ENCODE data around the gene RANBP10.
A peak's percentile ranks its signal among the peaks of the same experiment; 100 is the strongest.

Gene RANBP10

DNA sequence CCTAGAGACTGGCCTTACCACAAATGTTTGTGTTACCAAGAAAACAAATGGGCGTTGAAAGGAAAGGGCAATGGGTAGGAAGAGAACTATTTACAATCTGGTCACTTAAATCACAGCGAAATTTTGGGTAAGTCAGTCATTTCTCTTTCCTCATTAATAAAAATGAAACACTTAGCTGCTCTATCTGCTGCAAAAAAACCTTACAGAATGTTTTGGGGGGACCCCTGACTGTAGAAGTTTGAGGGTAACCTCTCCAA lies 39.6 kb upstream of the RANBP10 start:
- no peak for DNase-seq (ENCODE audit: low read depth)
- TF ChIP-seq, protein P1, sequence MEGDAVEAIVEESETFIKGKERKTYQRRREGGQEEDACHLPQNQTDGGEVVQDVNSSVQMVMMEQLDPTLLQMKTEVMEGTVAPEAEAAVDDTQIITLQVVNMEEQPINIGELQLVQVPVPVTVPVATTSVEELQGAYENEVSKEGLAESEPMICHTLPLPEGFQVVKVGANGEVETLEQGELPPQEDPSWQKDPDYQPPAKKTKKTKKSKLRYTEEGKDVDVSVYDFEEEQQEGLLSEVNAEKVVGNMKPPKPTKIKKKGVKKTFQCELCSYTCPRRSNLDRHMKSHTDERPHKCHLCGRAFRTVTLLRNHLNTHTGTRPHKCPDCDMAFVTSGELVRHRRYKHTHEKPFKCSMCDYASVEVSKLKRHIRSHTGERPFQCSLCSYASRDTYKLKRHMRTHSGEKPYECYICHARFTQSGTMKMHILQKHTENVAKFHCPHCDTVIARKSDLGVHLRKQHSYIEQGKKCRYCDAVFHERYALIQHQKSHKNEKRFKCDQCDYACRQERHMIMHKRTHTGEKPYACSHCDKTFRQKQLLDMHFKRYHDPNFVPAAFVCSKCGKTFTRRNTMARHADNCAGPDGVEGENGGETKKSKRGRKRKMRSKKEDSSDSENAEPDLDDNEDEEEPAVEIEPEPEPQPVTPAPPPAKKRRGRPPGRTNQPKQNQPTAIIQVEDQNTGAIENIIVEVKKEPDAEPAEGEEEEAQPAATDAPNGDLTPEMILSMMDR (conservative IDR thresholded peaks at IDR 0.05; ENCODE audit: control insufficient read depth, insufficient read depth, low read depth, low read length): no peak
- H3K4me3 ChIP-seq (ENCODE audit: control insufficient read depth, low read depth, low read length): peak overlapping the region; percentile 88

DNA sequence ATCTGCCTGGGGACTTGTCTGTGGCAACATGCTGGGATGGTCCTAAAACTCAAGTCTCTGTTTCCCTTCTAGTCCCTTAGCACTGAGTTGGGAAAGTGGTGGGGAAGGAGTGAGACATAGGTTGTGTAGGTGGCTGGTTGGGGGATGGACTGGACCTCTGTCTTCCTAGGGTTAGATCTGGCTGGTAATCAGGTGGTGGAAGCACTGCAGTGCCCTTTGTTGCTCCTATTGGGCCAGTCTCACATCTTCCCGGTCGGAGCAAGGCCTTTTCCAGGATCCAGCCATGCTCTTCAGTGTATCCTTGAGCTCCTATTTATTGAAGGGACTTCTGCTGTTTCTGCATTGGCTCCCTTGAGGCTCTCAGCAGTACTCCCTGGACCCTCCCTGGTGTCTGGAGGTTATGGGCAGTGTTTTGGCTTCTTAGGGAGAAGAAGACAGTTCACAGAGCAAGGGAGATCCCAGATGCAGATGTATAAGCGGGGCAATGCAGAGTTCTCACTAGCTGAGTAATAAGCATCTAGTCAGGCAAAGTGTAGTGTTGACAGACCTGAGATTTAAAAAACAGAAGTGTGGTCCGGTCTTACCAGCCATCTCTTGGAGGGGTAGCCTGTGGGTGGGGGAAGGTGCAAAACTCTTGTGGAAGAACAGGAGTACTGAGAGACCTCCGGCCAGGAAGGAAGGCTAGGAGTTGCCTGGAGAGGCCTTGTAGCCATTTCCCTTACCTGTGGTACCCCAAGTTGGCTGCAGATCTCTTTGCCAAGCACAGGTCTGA lies 39.1 kb upstream of the RANBP10 start:
- H3K4me3 ChIP-seq (ENCODE audit: control insufficient read depth, low read depth, low read length): no peak overlapping the region
- TF ChIP-seq, protein P1 (conservative IDR thresholded peaks at IDR 0.05; ENCODE audit: control insufficient read depth, insufficient read depth, low read depth, low read length): no peak
- DNase-seq (ENCODE audit: low read depth): no peak

DNA sequence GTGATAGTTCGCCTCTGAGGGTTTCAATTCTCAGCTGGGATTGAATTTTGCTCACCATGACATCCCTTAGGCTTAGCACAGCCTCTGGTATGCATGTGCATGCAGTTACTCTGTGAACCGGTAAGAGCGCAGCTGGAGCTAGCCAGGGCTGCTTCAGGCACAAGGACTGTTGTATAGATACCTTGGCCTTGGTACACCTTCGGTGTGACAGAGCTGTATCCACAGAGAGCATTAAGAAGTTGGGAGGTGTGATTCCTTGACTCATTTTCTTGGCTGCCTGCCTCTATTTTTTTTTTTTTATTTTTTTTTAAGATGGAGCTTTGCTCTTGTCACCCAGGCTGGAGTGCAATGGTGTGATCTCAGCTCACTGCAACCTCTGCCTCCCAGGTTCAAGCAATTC lies 38.1 kb upstream of the RANBP10 start:
- peak overlapping the region; percentile 2 for H3K4me3 ChIP-seq (ENCODE audit: control insufficient read depth, low read depth, low read length)
- TF ChIP-seq, protein P1 (conservative IDR thresholded peaks at IDR 0.05; ENCODE audit: control insufficient read depth, insufficient read depth, low read depth, low read length): peak; percentile 18
- peak; percentile 39 for DNase-seq (ENCODE audit: low read depth)

DNA sequence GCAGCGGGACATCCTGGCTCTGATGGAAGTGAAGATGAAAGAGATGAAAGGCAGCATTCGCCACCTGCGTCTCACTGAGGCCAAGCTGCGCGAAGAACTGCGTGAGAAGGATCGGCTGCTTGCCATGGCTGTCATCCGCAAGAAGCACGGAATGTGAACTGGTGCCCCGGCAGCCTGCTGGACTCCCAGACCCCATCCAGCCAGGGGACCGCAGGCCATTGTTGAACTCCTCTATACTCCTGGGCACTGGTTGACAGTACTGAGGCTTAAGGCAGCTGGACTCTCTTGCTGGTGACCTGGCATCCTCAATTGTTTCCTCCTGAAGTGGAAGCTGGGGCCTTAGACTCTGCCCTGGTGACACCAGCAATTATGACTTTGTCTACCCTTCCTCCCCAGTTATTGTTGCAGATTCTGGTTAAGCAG lies 37.0 kb upstream of the RANBP10 start:
- DNase-seq (ENCODE audit: low read depth): no peak
- peak overlapping the region; percentile 60 for H3K4me3 ChIP-seq (ENCODE audit: control insufficient read depth, low read depth, low read length)
- TF ChIP-seq, protein P1 (conservative IDR thresholded peaks at IDR 0.05; ENCODE audit: control insufficient read depth, insufficient read depth, low read depth, low read length): no peak

DNA sequence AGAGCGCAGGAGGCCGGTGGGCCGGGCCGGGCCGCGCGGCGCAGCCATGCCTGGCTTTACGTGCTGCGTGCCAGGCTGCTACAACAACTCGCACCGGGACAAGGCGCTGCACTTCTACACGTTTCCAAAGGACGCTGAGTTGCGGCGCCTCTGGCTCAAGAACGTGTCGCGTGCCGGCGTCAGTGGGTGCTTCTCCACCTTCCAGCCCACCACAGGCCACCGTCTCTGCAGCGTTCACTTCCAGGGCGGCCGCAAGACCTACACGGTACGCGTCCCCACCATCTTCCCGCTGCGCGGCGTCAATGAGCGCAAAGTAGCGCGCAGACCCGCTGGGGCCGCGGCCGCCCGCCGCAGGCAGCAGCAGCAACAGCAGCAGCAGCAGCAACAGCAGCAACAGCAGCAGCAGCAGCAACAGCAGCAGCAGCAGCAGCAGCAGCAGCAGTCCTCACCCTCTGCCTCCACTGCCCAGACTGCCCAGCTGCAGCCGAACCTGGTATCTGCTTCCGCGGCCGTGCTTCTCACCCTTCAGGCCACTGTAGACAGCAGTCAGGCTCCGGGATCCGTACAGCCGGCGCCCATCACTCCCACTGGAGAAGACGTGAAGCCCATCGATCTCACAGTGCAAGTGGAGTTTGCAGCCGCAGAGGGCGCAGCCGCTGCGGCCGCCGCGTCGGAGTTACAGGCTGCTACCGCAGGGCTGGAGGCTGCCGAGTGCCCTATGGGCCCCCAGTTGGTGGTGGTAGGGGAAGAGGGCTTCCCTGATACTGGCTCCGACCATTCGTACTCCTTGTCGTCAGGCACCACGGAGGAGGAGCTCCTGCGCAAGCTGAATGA lies 36.4 kb upstream of the RANBP10 start:
- peak; percentile 45 for DNase-seq (ENCODE audit: low read depth)
- peak overlapping the region; percentile 60 for H3K4me3 ChIP-seq (ENCODE audit: control insufficient read depth, low read depth, low read length)
- TF ChIP-seq, protein P1 (conservative IDR thresholded peaks at IDR 0.05; ENCODE audit: control insufficient read depth, insufficient read depth, low read depth, low read length): peak; percentile 24

DNA sequence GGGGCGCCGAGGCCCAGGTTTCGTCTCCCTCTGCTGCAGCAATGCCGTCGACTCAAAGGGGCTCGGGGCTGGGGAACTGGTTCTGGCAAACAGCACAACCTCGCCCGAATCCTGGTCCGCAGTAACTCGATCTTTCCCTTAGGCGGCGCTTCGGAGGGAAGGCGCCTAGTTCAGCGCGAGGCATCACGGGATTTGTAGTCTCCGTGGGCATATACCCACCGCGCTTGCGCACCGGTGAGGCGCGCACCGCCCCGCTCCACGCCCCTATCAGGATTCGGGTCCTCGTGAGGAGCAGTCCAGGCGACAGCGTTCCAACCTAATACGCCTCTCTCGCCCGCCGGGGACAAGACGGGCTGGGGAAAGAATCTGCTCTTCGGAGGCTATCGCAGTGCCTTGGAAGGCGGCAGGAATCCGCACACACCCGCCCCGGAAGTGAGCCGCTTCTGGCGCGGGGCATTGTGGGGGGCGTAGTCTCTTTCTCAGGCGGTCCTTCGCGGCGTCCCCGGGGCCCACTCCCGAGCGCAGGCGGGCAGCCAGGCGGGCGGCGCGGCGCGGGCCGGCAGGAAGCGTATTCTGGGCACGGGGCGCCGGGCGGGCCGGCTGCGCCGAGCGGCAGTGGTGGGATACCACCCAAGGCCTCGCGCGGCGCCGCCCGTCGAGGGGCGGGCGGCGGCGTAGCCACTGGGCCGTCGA lies 35.6 kb upstream of the RANBP10 start, which contains the start of gene THAP11:
Gene THAP11, plus strand, starts transcription at position 505 of the 693 bp plus-strand sequence. CDS start 235 bp downstream, outside the sequence.
- TF ChIP-seq, protein P1 (conservative IDR thresholded peaks at IDR 0.05; ENCODE audit: control insufficient read depth, insufficient read depth, low read depth, low read length): peak; percentile 77
- peak; percentile 93 for DNase-seq (ENCODE audit: low read depth)
- peak within 1 kb of the TSS; percentile 93 for H3K4me3 ChIP-seq (ENCODE audit: control insufficient read depth, low read depth, low read length)

Data from fibroblast of mammary gland (primary cell).